ENCODE measurements around the gene TMEM138. TPM values are rescaled to one million over a fixed set of nuclear protein-coding genes. Genes with fewer than 3 reads are reported as not detected.
A peak's percentile ranks its signal among the peaks of the same experiment; 100 is the strongest.

TMEM138 gene
- total RNA-seq, 1 donor: 41.3 TPM

DNA sequence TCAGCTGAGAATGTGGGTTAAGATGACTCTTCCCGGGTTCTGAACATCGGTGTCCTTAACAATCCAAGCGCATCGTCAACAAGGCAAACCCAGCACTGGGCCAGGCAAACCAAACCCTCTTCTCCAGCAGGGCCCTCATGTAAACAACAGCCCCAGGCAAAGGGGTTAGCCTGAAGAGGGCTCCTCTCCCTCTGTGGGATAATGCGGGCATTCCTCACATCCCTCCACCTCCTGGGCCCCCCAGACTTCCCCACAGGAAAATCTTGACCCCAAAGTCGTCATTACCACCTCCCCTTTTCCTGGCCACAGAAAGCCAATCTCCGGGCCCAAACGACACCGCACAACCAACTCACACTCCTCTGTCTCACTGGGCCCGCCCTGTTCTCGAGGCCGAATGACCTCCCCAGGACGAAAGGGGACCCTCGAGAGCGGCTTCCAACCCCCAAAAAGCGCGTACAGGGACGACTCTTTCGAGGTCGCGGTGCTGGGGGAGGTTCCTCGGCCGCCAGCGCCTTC is 29.8 kb upstream of the TMEM138 start:
- H3K27me3 ChIP-seq (ENCODE audit: insufficient read depth, low read length): no peaks in the 10 kb centered on the region
- H3K79me2 ChIP-seq (ENCODE audit: insufficient read depth, low read length): peaks cover 58% of the 10 kb centered on the region
- H3K9me3 ChIP-seq (ENCODE audit: low read depth, low read length): no peaks in the 10 kb centered on the region
- peaks cover 25% of the 10 kb centered on the region for H3K36me3 ChIP-seq (ENCODE audit: insufficient read depth, low read length)
- H3K4me3 ChIP-seq (ENCODE audit: insufficient read depth, low read length): peak overlapping the region; percentile 91
- TF ChIP-seq, protein P1, sequence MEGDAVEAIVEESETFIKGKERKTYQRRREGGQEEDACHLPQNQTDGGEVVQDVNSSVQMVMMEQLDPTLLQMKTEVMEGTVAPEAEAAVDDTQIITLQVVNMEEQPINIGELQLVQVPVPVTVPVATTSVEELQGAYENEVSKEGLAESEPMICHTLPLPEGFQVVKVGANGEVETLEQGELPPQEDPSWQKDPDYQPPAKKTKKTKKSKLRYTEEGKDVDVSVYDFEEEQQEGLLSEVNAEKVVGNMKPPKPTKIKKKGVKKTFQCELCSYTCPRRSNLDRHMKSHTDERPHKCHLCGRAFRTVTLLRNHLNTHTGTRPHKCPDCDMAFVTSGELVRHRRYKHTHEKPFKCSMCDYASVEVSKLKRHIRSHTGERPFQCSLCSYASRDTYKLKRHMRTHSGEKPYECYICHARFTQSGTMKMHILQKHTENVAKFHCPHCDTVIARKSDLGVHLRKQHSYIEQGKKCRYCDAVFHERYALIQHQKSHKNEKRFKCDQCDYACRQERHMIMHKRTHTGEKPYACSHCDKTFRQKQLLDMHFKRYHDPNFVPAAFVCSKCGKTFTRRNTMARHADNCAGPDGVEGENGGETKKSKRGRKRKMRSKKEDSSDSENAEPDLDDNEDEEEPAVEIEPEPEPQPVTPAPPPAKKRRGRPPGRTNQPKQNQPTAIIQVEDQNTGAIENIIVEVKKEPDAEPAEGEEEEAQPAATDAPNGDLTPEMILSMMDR (IDR thresholded peaks at IDR 0.05; ENCODE audit: extremely low read depth, low read depth, low read length): no peak
- peaks cover 39% of the 10 kb centered on the region for H4K20me1 ChIP-seq (ENCODE audit: insufficient read depth, low read length)
- H2AFZ ChIP-seq (ENCODE audit: low read length): peak overlapping the region; percentile 90
- peak overlapping the region; percentile 98 for H3K4me2 ChIP-seq (ENCODE audit: insufficient read depth, low read length)
- DNase-seq (ENCODE audit: insufficient read length, low spot score, missing footprints): peak; percentile 85
- peaks cover 46% of the 10 kb centered on the region for H3K4me1 ChIP-seq (ENCODE audit: insufficient read depth, low read length)
- H3K27ac ChIP-seq (ENCODE audit: low read depth, low read length): peak overlapping the region; percentile 91

DNA sequence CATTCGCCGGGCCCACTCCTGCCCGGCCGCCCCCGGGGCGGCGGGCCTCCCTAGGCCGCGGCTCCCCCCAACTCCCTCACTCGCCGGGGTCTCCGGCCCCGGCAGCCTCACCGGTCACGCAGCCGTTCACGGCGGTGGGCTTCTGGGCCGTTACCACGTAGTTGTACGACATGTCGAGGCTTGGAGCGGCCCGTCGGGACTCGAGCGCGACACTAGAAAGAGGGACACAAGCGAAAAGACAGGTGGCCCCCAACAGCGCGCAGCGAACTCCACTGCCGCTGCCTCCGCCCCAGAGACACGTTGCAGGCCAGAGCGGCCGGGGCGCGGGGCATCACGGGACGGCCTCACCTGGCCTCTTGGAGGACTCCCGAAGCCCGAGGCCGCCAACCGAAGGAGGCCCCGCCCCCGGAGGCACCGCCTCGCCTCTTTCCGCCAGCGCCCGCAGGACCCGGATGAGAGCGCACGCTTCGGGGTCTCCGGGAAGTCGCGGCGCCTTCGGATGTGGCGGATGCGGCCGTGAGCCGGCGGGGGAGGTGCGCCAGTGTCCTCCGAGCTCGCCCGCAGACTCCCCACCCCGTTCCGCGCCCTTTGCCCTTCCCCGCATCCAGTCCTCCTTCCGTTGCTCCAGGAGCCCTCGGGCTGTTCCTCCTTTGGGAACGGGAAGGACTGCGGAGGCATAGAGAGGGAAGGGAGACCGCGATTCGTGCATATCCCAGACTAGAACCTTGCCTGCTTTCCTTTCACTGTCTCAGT is 29.2 kb upstream of the TMEM138 start, which contains the start of the genes DDB1 and TKFC:
DDB1 (minus strand) TSS at position 309 of the 753 bp plus-strand sequence; CDS start at position 172, 137 bp downstream.
TKFC (plus strand) TSS at position 432 of the 753 bp plus-strand sequence. CDS start 1,501 bp downstream, outside the sequence.
- DNase-seq (ENCODE audit: insufficient read length, low spot score, missing footprints): peak; percentile 97
- peaks cover 41% of the 10 kb centered on the region for H3K4me1 ChIP-seq (ENCODE audit: insufficient read depth, low read length)
- peak within 1 kb of the TSS; percentile 90 for H2AFZ ChIP-seq (ENCODE audit: low read length)
- H3K4me2 ChIP-seq (ENCODE audit: insufficient read depth, low read length): peak within 1 kb of the TSS; percentile 98
- peaks cover 18% of the 10 kb centered on the region for H3K36me3 ChIP-seq (ENCODE audit: insufficient read depth, low read length)
- peaks cover 52% of the 10 kb centered on the region for H3K79me2 ChIP-seq (ENCODE audit: insufficient read depth, low read length)
- peaks cover 32% of the 10 kb centered on the region for H4K20me1 ChIP-seq (ENCODE audit: insufficient read depth, low read length)
- TF ChIP-seq, protein P1 (IDR thresholded peaks at IDR 0.05; ENCODE audit: extremely low read depth, low read depth, low read length): no peak
- peak within 1 kb of the TSS; percentile 91 for H3K27ac ChIP-seq (ENCODE audit: low read depth, low read length)
- no peaks in the 10 kb centered on the region for H3K27me3 ChIP-seq (ENCODE audit: insufficient read depth, low read length)
- peak within 1 kb of the TSS; percentile 91 for H3K4me3 ChIP-seq (ENCODE audit: insufficient read depth, low read length)
- H3K9me3 ChIP-seq (ENCODE audit: low read depth, low read length): no peaks in the 10 kb centered on the region

DNA sequence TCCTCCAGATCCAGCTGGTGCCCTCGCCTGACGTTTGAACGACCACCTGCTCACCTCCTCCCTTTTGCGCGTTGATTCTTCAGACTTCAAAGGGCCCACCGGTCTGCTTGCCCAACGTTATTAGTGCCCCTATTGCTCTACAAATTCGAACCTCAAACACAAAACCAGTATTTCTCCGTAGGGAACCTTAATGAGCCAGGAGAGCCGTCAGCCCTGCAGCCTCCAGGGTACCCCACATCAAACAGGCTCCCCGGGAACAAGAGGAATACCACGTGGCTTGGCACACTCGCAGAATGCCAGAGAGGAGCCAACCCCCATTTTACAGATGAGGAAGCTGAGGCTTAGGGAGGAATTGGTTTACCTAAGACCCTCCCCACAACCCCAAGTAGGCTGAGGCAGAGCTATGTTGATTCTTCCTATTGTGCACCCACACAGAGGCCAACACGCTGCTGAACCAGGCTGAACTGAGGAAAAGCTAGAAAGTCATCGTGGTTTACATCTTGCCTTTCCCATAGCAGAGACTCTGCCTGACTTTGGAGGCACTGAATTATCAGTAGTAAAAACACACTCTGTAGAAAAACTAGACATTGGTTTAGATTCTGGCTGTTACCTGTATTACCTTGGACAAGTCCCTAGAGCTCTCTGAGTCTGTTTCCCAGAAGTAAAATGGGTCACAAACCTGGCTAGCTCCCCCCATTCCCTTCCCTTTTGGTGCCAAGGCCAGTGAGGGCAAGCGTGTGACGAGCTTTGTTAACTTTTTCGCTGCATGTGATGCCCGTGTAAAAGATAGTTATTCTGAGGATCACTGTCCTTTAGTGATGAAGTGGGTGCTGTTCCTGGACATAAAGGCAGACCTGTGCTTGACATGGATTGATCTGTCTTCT is 28.4 kb upstream of the TMEM138 start:
- no peaks in the 10 kb centered on the region for H3K9me3 ChIP-seq (ENCODE audit: low read depth, low read length)
- peak overlapping the region; percentile 90 for H2AFZ ChIP-seq (ENCODE audit: low read length)
- H3K27ac ChIP-seq (ENCODE audit: low read depth, low read length): peak overlapping the region; percentile 91
- peaks cover 45% of the 10 kb centered on the region for H3K79me2 ChIP-seq (ENCODE audit: insufficient read depth, low read length)
- H4K20me1 ChIP-seq (ENCODE audit: insufficient read depth, low read length): peaks cover 28% of the 10 kb centered on the region
- DNase-seq (ENCODE audit: insufficient read length, low spot score, missing footprints): peak; percentile 43
- H3K27me3 ChIP-seq (ENCODE audit: insufficient read depth, low read length): no peaks in the 10 kb centered on the region
- H3K4me2 ChIP-seq (ENCODE audit: insufficient read depth, low read length): peak overlapping the region; percentile 98
- TF ChIP-seq, protein P1 (IDR thresholded peaks at IDR 0.05; ENCODE audit: extremely low read depth, low read depth, low read length): no peak
- peaks cover 13% of the 10 kb centered on the region for H3K36me3 ChIP-seq (ENCODE audit: insufficient read depth, low read length)
- peak overlapping the region; percentile 91 for H3K4me3 ChIP-seq (ENCODE audit: insufficient read depth, low read length)
- peaks cover 36% of the 10 kb centered on the region for H3K4me1 ChIP-seq (ENCODE audit: insufficient read depth, low read length)
